A549 treated with Mapracorat at 1 μM for 4 hours (cell line): ENCODE results near the gene MYO1F. TPM values are rescaled to one million over a fixed set of nuclear protein-coding genes. Genes with fewer than 3 reads are reported as not detected.

Source experiments
- total RNA-seq: library from RNA; stranded (reverse); fragments of 200-300 nt; extraction: Qiagen RNA extraction; gene quantifications from 5 replicates; pipeline ENCODE4 v1.2.3, GENCODE V29; 2022

Gene MYO1F
- total RNA-seq: 0.16 to 0.48 TPM (median 0.24 TPM) in 5 replicates

DNA sequence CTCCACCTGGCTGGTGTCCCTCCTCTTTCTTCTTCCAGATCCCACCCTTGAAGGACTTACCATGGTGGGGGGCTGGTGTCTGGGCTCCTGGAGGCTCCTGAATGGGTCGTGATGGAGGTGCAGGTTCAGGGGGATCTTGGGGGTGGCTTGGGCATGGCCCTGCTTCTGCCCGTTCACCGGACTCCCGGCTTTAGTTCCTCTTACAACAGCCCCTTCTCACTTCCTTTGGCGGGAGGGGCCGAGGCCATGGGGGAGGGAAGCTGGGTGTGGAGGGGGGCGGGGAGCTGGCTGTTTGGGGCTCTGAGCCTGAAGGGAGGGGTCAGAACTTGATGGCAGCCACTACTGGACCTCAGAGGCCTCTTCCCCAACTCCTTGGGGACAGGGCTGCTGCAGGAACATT, at the start of gene MYO1F:
MYO1F (minus strand) TSS at position 196 of the 400 bp plus-strand sequence; CDS start at position 63, 133 bp downstream.

DNA sequence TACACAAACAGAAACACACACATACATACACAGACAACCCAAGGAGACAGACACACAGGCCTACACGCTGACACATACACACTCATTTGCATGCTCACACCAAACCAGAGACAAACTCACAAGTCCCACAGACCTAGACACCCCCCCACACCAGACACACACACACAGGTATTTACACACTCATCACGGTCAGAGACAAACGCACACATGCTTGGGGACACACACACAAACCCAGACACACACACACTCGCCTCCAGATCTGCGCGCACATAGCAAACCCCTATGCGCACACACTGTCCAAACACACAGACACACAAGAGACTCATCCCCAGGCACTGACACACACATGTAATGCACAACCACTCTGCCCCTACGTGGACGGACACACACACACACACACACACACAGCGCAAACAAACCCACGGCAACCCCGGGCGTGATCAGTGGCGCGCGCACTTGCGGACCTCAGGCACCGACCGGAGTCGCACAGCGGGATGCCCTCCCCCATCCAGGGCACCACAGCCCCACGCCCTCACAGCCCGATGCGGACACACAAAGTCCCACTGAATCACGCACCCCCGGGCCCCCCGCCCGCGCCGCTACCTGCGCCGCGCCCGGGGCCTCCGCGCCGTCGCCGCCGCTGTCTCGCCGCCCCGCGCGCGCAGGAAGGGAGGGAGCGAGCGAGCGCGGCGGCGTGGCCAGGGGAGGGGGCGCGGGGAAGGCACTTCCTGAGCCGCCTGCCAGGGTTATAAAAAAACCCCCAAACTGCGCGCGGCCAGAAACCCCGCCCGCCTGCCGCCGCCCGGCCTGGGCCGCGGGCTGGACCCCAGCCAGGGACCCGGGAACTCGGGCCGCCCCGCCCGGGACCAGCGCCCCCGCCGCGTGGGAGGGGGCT, 33.0 kb upstream of the MYO1F start, which contains the start of gene ADAMTS10:
ADAMTS10 (minus strand) TSS at position 675 of the 895 bp plus-strand sequence. CDS start 5,005 bp downstream, outside the sequence.

DNA sequence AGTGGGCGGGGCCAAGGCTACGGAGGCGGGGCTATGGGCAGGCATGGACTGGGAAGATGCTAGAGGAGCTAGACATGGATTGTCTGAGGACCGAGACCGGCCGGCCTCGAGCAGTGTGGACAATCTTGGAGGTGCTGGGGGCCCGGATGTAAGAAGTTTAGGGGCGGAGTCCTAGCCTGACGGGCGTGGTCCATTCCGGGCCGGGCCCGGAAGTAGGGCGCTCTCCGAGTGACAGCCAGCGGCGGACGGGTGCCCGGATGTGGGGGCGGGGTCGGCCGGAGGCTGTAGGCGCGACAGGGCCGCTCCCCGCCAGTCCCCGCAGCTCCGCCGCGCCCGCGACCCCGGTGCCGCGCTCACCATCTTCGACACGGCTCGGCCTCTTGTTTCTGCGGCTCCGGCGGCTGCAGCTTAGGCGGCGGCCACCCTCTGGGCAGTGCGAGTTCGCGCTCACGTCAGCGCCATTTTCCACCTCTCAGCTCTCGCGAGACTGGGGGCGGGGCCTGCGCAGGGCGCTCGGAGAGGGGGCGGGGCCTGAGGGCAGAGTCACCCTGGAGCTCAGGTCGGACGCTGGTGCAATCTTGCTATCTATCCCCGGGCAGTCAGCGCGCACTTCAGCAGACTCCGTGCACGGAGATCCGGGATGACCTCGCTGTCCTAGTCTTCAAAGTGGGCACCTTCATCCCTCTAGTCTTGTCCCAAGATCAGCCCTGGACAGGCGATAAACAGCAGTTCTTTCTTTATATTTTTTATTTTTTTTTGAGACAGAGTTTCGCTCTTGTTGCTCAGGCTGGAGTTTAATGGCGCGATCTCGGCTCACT, 63.3 kb downstream of the MYO1F start, which contains the start of gene ZNF414:
ZNF414 (minus strand) TSS at position 481 of the 818 bp plus-strand sequence; CDS start at position 360, 121 bp downstream.

Other genes starting within 250 kb of the MYO1F start
- 4.8 to 7.9 TPM (median 6.1 TPM) in 5 replicates for gene KANK3, start 234.2 kb downstream of the MYO1F start, total RNA-seq
- 508 to 697 TPM (median 629 TPM) in 5 replicates for gene ANGPTL4, start 213.3 kb downstream of the MYO1F start, total RNA-seq
- 91.6 to 101 TPM (median 94.7 TPM) in 5 replicates for gene RAB11B, start 187.1 kb downstream of the MYO1F start, total RNA-seq
- 16.2 to 21.7 TPM (median 20.5 TPM) in 5 replicates for gene MARCHF2, start 164.1 kb downstream of the MYO1F start, total RNA-seq
- 227 to 271 TPM (median 237 TPM) in 5 replicates for gene HNRNPM, start 132.5 kb downstream of the MYO1F start, total RNA-seq
- gene PRAM1, start 74.8 kb downstream of the MYO1F start, total RNA-seq: 0.12 to 0.25 TPM (median 0.17 TPM) in 4 of 5 replicates, not detected in the other
- 16.7 to 18.6 TPM (median 17.0 TPM) in 5 replicates for gene ZNF414, start 63.3 kb downstream of the MYO1F start, total RNA-seq
- gene ADAMTS10, start 33.3 kb upstream of the MYO1F start, total RNA-seq: 8.4 to 14.6 TPM (median 12.2 TPM) in 5 replicates
- not detected in 5 replicates for gene NFILZ, start 53.2 kb upstream of the MYO1F start, total RNA-seq
- not detected in 5 replicates for gene ACTL9, start 121.4 kb upstream of the MYO1F start, total RNA-seq
- not detected in 5 replicates for gene OR2Z1, start 144.2 kb upstream of the MYO1F start, total RNA-seq